ENCODE data around the gene SCGB1C1. TPM values are rescaled to one million over a fixed set of nuclear protein-coding genes. Genes with fewer than 3 reads are reported as not detected.

The SCGB1C1 gene
- polyA plus RNA-seq, 1 experiment = not detected

GRCh38 chr11:211295-211694 is 18.4 kb downstream of the SCGB1C1 start:
- Histone ChIP-seq H3K36me3 (ENCODE audit: control insufficient read depth, insufficient read depth, low read length) (peaks cover 52% of the 10 kb centered on the region), H3K4me3 (ENCODE audit: low read depth, low read length) (no peak overlapping the region), H3K27me3 (ENCODE audit: control insufficient read depth, insufficient read depth, low read length) (no peaks in the 10 kb centered on the region)
- no peak for TF ChIP-seq CTCF (IDR thresholded peaks at IDR 0.05; ENCODE audit: insufficient read depth, low read depth, low read length)
- POLR2A ChIA-PET = no interaction called here
- CTCF ChIA-PET = interaction anchor here (1.3 kb wide), 1 partner anchor 16 kb away, joined by 3 read pairs; no protein-coding TSS in a partner anchor
- no peak for DNase-seq (ENCODE audit: low read depth)

GRCh38 chr11:211741-212140 is 18.9 kb downstream of the SCGB1C1 start:
- H3K36me3 ChIP-seq (ENCODE audit: control insufficient read depth, insufficient read depth, low read length) = peaks cover 52% of the 10 kb centered on the region
- H3K27me3 ChIP-seq (ENCODE audit: control insufficient read depth, insufficient read depth, low read length) = no peaks in the 10 kb centered on the region
- H3K4me3 ChIP-seq (ENCODE audit: low read depth, low read length) = no peak overlapping the region
- no peak for DNase-seq (ENCODE audit: low read depth)
- CTCF ChIA-PET = interaction anchor here (1.3 kb wide), 1 partner anchor 16 kb away, joined by 3 read pairs; no protein-coding TSS in a partner anchor
- TF ChIP-seq CTCF (IDR thresholded peaks at IDR 0.05; ENCODE audit: insufficient read depth, low read depth, low read length) = no peak
- POLR2A ChIA-PET = no interaction called here

GRCh38 chr11:212150-213100 is 19.5 kb downstream of the SCGB1C1 start:
- peaks cover 52% of the 10 kb centered on the region for H3K36me3 ChIP-seq (ENCODE audit: control insufficient read depth, insufficient read depth, low read length)
- POLR2A ChIA-PET = no interaction called here
- CTCF ChIA-PET = interaction anchor here (0.9 to 1.3 kb wide), 2 partner anchors 15 to 38 kb away, joined by 3 read pairs; no protein-coding TSS in a partner anchor
- TF ChIP-seq CTCF (IDR thresholded peaks at IDR 0.05; ENCODE audit: insufficient read depth, low read depth, low read length) = no peak
- H3K4me3 ChIP-seq (ENCODE audit: low read depth, low read length) = no peak overlapping the region
- H3K27me3 ChIP-seq (ENCODE audit: control insufficient read depth, insufficient read depth, low read length) = no peaks in the 10 kb centered on the region
- DNase-seq (ENCODE audit: low read depth) = no peak

GRCh38 chr11:213111-213510 is 20.2 kb downstream of the SCGB1C1 start:
- ChIA-PET CTCF (interaction anchor here (0.9 kb wide), 1 partner anchor 37 kb away, joined by 3 read pairs; no protein-coding TSS in a partner anchor), POLR2A (no interaction called here)
- no peak for TF ChIP-seq CTCF (IDR thresholded peaks at IDR 0.05; ENCODE audit: insufficient read depth, low read depth, low read length)
- Histone ChIP-seq H3K4me3 (ENCODE audit: low read depth, low read length) (no peak overlapping the region), H3K27me3 (ENCODE audit: control insufficient read depth, insufficient read depth, low read length) (no peaks in the 10 kb centered on the region), H3K36me3 (ENCODE audit: control insufficient read depth, insufficient read depth, low read length) (peaks cover 52% of the 10 kb centered on the region)
- no peak for DNase-seq (ENCODE audit: low read depth)

GRCh38 chr11:214083-214482 is 21.2 kb downstream of the SCGB1C1 start:
- POLR2A ChIA-PET = no interaction called here
- Histone ChIP-seq H3K4me3 (ENCODE audit: low read depth, low read length) (no peak overlapping the region), H3K27me3 (ENCODE audit: control insufficient read depth, insufficient read depth, low read length) (no peaks in the 10 kb centered on the region), H3K36me3 (ENCODE audit: control insufficient read depth, insufficient read depth, low read length) (peaks cover 54% of the 10 kb centered on the region)
- TF ChIP-seq CTCF (IDR thresholded peaks at IDR 0.05; ENCODE audit: insufficient read depth, low read depth, low read length) = no peak
- CTCF ChIA-PET = interaction anchor here (0.7 kb wide), 1 partner anchor 21 kb away, joined by 3 read pairs; no protein-coding TSS in a partner anchor
- DNase-seq (ENCODE audit: low read depth) = no peak

All from BJ (cell line).